Endothelial cell of hepatic sinusoid (primary cell): ENCODE measurements around the gene KLHL34.

ENCODE experiments used
- in situ Hi-C: cut with HindIII; loops from 2 replicates; pipeline ENCODE4 v1.10.0; 2017; ENCODE audit warnings: low sequenced_read_pairs

Gene KLHL34, protein sequence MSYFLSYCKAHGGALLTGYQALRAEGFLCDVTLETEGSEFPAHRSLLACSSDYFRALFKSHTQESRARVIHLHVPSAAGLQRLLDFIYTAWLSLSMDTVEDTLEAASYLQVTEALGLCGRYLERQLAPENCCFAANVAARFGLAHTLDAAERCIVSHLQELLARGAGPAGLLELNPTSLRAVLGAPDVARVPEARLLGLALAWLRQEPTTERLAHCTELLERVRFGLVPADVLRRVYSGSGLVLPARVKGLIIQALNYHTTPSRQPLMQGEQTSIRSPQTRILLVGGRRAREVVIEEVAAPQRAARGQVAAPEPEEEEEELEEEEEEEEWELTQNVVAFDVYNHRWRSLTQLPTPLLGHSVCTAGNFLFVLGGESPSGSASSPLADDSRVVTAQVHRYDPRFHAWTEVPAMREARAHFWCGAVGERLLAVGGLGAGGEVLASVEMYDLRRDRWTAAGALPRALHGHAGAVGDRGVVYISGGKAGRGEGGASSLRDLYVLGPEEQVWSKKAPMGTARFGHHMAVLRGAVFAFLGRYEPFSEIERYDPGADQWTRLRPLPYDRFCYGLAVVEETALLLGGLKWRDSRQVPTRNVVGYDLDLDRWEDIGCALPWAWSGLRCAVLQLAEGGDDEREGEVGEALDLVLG

DNA sequence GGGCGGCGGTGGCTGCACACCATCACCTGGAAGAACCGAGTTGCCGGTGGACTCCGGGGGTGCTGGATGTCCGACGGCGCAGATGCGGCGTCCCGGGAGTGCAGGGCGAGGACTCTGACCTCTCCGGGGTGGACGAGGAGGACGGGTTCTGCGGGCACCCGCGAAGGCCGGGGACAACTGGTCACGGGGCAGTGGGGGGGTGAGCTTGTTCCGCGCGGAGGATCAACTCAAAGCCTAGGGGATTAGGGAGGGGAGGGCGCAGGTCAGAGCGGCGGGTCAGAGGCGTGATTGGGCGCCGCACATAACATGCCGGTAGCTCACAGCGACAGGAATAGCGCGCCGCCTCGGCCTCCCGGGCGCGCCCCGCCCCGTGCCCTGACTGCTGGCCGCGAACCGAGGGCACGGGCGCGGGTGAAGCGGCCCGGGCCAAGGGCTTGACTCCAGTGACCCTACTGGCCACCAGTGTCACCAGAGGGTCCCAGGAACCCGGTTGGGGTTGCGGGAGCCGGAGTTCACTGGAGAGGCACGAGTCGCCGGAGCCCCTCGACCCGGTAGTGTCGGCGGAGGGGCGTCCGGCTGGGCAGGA lies at the start of gene KLHL34:
Gene KLHL34 (minus strand): TSS at position 179 of the 586 bp plus-strand sequence. CDS start 542 bp downstream, outside the sequence.
- in situ Hi-C loops: no loop called here

DNA sequence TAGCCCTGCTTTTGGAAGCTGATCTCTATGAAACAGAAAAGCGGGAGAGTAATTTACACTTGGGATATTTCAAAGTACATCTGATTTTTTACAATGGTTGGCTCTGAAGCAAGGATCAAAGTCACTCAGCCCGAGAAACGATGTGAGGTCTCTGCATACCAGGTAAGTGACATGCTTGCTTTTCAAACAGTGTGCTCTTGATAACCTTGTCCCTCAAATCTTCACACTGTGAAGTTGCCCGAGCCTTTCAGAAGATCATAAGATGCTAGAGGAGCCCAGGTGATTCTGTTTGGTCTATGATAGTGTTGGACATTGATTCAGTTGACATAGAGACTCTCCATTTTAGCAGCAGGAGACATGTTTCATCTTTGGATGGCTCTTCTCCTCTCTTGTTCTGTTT lies 47.1 kb upstream of the KLHL34 start:
- in situ Hi-C loops: no loop called here

DNA sequence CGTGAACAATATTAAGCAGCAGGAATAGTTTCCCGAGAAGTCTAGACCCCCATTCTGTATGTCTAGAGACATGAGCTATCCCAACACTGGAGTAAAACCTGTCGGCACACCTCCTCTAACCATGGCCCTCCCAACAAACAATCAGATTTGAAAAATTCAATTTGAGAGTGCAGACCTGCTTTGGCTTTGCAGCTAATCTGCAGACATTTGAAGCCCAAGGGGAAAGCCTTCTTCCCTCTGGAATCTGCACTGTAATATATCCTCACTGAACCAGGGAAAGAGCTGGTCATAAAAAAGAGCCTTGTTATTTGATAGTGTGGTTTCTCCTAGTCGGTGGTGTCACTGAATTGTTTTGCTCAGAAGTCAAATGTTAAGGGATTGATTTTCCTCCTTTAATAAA lies 44.6 kb upstream of the KLHL34 start:
- in situ Hi-C loops: no loop called here

DNA sequence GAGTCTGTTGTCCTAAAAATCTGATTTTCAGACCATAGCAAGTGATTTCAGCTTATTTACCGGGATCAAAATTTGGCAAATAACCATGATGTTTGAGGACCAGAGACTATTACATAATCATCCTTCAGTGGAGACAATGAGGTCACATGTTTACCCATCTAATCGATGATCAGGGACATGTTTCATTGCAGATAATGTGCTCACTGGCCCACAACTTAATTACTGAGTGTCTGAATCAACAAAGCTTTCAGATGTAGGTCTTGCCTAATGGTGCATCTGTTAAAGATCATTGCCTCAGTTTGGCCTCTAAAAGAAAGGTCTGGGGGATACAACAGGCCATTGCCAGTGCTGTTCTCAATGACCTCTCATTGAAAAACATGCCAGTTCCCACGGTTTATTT lies 42.8 kb upstream of the KLHL34 start:
- in situ Hi-C loops: no loop called here

DNA sequence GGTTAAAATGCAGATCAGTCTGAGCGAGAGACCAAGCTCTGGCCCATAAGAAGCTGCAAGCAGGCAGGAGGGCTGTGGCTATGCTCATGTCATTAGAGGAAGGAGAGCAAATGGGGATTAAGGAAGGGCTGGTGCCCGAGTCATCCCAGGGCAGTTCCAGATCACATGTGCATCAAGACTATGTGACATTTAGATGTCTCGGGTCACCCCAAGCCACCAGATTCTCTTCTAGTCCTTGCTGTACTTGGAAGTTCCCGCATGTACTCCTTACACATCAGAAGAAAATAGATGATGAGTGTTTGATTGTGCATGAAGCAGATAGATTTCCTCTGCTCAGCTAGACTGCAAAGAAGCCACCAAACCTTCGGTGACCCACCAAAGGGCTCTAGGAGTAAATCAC lies 42.1 kb upstream of the KLHL34 start:
- in situ Hi-C loops: no loop called here

DNA sequence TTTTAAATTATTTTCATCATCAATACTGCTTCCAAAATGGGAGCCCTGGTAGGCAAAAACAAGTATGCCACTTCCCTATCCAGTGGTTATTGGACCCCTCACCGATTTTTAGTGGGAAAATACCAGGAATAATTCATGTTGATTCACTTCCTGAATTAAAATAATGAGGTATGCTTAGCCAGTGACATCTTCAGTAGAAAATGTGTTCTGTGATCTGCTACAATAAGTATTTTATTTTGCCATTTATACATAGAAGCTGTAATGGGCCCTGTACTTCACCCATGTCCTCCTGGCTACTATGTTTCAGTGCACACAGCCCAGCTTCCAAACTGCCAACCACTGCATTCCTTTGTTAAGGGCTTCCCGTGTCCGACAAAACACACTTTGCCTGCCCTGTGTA lies 41.0 kb upstream of the KLHL34 start:
- in situ Hi-C loops: no loop called here

DNA sequence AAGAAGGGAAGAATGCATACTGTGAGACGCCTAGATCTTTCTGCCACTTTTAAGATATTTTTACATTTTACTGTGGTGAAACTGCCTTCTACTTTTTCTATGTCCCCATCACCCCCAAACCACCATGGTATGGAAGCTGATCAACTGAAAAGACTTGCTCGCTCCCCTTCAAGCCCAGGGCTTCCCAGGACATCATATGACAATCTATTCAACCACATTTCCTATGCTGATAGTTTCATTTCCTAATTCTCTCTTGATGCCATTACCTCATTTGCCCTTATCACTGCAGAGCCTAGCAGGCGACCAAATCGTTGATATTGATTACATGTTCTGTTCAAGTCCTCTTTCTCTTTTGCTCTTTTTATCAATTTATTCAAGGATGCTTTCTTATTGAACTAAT lies 40.1 kb upstream of the KLHL34 start:
- in situ Hi-C loops: no loop called here

DNA sequence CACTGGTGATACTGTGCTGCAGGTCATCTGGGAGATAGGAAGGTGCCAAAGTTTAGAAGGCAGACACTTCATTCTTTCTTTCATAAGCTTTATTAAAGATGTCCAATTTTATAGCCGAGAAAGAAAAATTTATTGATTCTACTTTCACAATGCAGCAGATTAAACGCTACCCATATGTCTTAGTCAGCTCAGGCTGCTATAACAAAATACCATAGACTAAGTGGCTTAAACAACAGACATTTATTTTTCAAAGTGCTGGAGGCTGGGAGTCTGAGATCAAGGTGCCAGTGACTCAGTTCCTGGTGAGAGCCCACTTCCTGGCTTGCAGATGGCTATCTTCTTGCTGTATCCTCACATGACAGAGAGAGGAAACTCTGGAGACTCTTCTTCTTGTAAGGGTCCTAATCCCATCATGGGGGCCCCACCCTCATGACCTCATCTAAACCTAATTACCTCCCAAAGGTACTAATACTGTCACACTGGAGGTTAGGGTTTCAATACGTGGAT lies 33.4 kb upstream of the KLHL34 start:
- in situ Hi-C loops: no loop called here

DNA sequence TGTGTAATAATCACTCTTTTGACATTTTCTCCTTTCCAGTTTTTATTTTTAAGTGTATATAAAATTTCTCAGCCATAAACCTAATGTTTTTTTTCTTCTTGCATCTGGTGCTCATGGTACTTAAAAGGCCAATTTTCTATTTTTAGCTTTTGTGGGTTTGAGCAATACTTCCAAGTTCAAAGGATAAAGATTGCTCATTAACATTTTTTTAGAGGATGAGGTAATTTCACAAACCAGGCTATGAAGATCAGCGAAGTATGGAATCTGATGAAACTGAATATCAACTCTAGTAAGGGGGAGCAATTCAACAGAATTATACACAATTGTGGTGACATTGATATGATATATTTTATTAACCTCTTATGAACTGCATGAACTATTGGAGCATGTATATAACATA lies 25.8 kb upstream of the KLHL34 start:
- in situ Hi-C loops: no loop called here

DNA sequence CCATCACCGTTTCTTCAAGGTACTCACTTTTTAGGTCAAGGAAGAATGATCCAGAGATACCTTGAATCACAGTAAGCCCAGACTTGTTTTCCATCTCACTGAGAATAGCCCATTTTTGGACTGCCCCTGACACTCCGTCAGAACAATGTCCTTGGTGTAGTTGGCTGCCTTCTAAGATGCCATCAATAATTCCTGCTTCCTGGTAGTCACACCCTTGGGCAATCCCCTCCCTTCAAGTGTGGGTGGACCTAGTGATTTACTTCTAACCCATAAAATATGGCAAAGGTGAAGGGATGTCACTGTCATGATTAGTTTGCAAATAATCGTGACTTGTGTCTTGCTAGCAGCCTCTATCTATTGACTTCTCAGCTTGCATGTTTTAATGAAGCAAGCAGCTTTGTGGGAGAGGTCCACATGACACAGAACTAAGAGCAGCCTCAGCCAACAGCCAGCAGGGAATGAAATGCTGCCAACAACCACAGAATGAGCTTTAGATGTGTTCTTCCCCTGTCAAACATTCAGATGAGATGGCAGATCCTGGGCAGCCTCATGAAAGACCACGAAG lies 20.0 kb upstream of the KLHL34 start:
- in situ Hi-C loops: no loop called here

DNA sequence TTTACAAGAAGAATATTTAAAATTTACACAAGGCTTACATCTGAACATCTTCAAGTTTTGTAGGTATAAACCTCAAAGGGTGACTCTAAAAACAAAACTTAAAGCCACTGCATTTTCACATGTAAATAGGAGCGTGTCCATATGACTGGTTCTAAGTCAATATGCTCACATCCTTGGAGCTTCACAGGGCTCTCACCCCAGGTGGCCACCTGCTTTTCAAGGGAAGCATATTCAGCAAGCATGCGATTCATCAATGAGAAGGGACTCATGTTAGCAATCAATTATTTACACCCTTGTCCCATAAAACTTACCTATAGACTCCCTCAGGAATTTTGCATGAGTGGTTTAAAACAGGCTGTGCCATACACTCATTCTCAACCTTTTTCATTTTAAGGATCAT lies 17.8 kb upstream of the KLHL34 start:
- in situ Hi-C loops: no loop called here

DNA sequence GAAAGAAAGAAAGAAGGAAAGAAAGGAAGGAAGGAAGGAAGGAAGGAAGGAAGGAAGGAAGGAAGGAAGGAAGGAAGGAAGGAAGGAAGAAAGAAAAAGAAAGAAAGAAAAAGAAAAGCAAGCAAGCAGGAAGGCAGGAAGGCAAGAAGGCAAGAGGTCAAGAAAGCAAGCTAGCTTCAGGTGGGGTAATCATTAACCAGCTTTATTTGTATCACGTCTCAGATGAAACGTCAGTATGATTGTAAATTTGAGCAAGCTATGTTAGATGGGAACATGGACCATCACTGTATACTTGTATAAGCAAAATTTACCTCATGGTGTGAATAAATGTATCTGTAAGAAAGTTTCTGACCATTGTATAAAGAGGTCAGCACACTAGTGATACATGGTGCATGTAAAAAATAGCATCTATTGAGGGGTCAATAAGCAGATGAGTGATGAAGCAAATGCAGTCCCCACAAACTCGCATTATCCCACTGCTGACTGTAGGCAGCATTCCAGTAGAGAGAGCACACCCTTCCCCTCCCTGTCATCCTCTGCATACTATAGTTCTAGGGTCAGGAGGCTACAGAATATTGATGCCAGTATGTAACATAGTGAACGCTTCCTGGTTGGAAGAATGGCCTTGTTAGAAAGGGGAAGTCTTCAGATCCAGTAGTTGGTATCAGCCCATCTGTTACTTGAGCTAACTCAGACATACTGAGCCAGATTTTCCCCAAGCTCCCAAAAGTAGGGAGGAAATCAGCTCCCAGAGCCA lies 16.5 kb upstream of the KLHL34 start:
- in situ Hi-C loops: no loop called here

DNA sequence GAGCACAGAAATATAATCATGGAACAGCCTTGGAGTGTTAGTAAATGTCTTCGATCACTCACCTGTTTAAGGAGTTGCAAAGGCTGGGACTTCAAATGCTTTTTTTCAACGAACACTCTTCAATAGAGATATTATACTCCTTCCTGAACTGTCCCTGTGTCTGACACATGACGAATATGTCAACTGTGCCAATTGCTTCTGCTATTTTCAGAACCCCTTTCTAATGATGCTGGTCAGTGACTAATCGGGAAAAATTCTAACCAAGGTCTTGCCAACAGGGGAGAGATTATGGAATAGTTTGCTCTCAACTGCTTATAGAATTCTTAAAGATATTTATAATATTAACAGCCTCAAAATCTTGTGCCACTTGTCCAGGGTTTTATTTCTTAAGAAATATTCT lies 8.5 kb upstream of the KLHL34 start:
- in situ Hi-C loops: no loop called here

DNA sequence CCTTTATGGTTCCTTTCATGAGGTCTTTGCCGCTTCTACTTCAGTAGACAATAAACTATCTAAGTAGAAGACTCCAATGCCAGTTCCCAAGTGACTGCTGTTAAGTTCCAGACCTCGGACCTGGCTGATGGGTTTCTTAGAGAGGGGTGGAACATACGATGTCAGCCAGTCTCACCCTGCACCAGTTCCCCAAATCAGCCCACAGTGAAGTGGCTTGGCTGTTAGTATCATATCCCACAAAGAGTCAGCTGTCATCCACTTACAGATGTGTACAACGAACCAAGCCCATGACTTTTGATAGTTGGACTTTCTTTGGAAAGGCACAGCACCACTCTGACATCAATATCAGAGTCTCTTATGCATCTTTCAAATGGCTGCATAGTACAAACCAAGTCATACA lies 8.1 kb upstream of the KLHL34 start:
- in situ Hi-C loops: no loop called here

DNA sequence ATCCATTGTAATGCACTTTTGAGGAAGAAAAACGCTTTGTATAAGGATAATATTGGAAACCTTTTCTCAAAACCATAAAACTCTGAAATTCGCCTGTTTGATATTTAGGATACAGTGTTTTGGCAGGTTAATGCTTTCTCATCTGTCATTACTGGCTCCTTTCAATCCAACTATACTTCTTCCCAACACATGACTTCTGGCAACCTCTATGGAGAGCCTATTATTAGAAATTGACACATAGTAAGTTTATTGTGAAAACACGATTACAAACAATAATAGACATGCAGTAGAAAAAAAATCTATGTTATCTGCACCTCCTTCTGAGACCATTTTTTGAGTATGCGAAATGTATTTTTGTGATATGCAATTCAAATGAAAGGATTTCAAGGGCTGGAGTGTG lies 4.6 kb upstream of the KLHL34 start:
- in situ Hi-C loops: no loop called here

DNA sequence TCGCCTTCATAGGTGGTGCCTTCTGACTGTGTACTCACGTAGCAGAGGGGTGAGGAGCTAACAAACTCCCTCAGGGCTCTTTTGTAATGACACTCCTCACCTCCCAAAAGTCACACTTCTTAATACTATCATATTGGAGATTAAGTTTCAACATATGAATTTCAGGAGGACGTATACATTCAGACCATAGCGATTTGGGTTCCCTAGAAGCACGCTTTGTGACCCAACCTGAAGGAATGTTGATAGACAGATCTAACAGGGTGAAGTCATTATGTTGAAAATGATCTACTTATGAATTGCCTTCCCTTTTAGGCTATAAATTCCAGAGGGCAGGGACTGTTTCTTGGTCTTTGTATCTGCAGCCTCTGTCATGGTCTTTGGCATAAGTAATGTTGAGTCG lies 3.2 kb upstream of the KLHL34 start:
- in situ Hi-C loops: no loop called here

DNA sequence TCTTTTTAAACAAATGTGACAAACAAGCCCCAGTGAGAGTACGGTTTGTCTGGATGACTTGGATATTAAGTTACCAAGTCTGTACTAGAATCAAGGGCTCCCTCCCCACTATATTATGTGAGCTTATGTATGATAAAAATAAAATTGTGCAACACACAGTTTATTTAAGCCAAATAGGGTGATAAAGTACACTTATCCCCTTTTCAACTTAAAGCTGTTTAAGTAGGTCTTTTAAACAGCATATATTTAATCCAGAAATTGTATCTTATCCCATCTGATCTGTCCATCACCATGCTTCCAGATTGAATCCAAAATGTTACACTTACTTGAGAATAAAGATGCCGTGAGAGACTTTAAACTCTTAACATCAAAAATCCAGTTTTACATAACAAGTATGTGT lies 2.0 kb upstream of the KLHL34 start:
- in situ Hi-C loops: no loop called here

DNA sequence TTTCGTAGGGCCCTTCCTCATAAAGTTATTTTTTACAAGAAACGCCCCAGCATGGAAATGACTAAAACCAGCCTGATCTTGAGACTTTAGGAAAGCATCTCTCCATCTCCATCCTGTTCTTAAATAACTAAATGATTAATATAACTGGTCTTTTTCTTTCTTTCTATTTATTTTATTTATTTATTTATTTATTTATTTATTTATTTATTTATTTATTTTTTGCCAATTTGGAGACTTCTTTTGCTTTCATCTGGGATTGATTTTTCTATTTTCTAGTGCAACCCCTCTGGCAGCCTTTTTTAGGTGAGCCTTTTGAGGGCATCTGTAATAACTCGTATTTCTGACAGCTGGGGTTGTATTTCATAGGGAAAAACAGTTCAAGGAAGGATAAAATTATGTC lies 1.2 kb upstream of the KLHL34 start:
- in situ Hi-C loops: no loop called here

DNA sequence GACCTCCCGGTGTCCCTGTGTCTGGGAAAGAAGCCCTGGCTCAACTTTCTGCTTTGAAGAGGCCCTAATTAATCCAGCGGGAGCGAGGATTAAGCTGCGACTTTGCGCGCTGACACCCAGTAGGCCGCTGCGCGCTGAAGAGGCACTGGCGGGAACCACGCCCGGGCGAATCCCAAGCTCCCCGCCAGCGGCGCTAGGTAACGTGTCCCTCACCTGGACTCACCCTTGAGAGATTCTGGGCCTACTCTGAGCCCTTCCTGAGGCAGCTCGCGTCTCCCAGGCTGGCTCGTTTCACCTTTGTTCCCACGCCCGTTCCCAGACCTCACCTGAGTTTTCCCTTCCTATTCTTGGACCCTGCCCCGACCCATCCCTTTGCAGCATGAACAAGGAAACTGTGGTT lies 616 bp upstream of the KLHL34 start:
- in situ Hi-C loops: no loop called here

DNA sequence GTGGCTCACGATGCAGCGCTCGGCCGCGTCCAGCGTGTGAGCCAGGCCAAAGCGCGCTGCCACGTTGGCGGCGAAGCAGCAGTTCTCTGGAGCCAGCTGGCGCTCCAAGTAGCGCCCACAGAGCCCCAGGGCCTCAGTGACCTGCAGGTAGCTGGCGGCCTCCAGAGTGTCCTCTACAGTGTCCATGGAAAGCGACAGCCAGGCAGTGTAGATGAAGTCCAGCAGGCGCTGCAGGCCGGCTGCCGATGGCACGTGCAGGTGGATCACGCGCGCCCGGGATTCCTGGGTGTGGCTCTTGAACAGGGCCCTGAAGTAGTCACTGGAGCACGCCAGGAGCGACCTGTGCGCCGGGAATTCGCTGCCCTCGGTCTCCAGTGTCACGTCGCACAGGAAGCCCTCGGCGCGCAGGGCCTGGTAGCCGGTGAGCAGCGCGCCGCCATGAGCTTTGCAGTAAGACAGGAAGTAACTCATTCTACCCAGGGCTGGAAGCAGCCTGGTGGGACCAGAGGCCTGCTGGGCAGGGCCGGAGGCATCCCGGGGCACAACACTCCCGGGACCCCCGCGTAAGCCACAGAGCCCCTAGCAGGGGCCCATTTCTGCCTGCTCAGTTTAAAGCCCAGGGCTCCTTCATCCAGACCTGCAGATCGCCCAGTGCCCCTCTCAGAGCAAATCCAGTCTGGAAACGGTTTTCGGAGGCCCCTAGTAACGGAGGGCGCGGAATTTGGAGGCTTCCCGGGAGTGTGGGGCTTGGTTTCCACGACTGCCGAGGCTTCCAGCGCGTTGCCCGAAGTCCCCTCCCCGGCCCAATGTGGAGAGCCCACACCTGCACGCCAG lies 595 bp downstream of the KLHL34 start:
- in situ Hi-C loops: no loop called here
